H1 (cell line): ENCODE results near the gene PAPOLA. TPM values are rescaled to one million over a fixed set of nuclear protein-coding genes. Genes with fewer than 3 reads are reported as not detected.

Experiments
- ASH2L ChIP-seq: fragments of 200-600, 300-600 bp; sonication (generic); IDR thresholded peaks from one replicate; pipeline ENCODE4 v1.7.1; 2017; ENCODE audit warnings: low read length
- CBX5 ChIP-seq: fragments of 300-800, 300-1000 bp; sonication (generic); IDR thresholded peaks from 2 replicates; pipeline ENCODE4 v1.7.1; 2016; ENCODE audit warnings: antibody characterized with exemption, low read length, low read depth
- CEBPB ChIP-seq: IDR thresholded peaks from 2 replicates; pipeline ENCODE4 v1.6.1; 2012; ENCODE audit warnings: low read depth, low read length
- CHD7 ChIP-seq: fragments of 300-600 bp; sonication (generic); IDR thresholded peaks from 2 replicates; pipeline ENCODE4 v1.7.1; 2012; ENCODE audit warnings: low read length, moderate library complexity, mild to moderate bottlenecking, inconsistent platforms; ENCODE audit not compliant: insufficient replicate concordance
- POU5F1 ChIP-seq: IDR thresholded peaks from 2 replicates; pipeline ENCODE4 v1.6.1; 2011; ENCODE audit warnings: low read depth, mild to moderate bottlenecking, low read length, moderate library complexity
- ZNF274 ChIP-seq: IDR thresholded peaks from 2 replicates; pipeline ENCODE4 v1.7.0; 2012; ENCODE audit warnings: low read length, borderline replicate concordance; ENCODE audit errors: extremely low read depth
- polyA plus RNA-seq, 7 experiments: library from polyadenylated mRNA; depleted of rRNA in 3 of 7; stranded (reverse) in 5 of 7; unstranded in 2 of 7; fragments of >200 nt in 5 of 7; fragments of 200-250 nt in 2 of 7; gene quantifications; 1 replicate in 5 of 7; 2 replicates in 1 of 7; 4 replicates in 1 of 7; pipeline versions ENCODE4 v1.2.1 to v1.2.3, GENCODE V29; 2011 to 2013; ENCODE audit warnings: missing spikeins in 2 of 7, mixed read lengths in 2 of 7
- total RNA-seq: library from RNA; stranded (reverse); fragmentation: NEBNext Ultra II Directional; extraction: Animal tissue kit (Norgen Biotek cat#: 25700); gene quantifications from 2 replicates; pipeline ENCODE4 v1.2.1, GENCODE V29; 2021

PAPOLA gene
- total and polyA plus RNA-seq, 2 of the 8 experiments (the other 6 are each of a cell fraction or from before 2014, with no cell fraction given) = 163 to 239 TPM

GRCh38 chr14:96536807-96537206 is 34.6 kb downstream of the PAPOLA start (continued):
- TF ChIP-seq CHD7 = no peak
- no peak for TF ChIP-seq POU5F1
- TF ChIP-seq CEBPB = no peak
- TF ChIP-seq ASH2L = no peak
- no peak for TF ChIP-seq ZNF274
- TF ChIP-seq CBX5 = no peak
